HFFc6 (cell line): Measurements from ENCODE around the gene GLB1L2. TPM values are rescaled to one million over a fixed set of nuclear protein-coding genes. Genes with fewer than 3 reads are reported as not detected.

ENCODE experiments used
- DNase-seq: peaks from one replicate; pipeline ENCODE4 v3.0.0-alpha.2; 2018
- H3K27ac Mint-ChIP-seq: 2 replicates; pipeline ENCODE4 v1.8.0; 2020; ENCODE audit warnings: mild to moderate bottlenecking, mixed read lengths
- H3K27me3 Mint-ChIP-seq: 2 replicates; pipeline ENCODE4 v1.8.0; 2021; ENCODE audit warnings: mild to moderate bottlenecking, moderate library complexity, mixed read lengths; ENCODE audit not compliant: insufficient read depth
- H3K36me3 Mint-ChIP-seq: 2 replicates; pipeline ENCODE4 v1.8.0; 2021; ENCODE audit warnings: low read depth, mixed read lengths
- H3K4me1 Mint-ChIP-seq: 2 replicates; pipeline ENCODE4 v1.8.0; 2020; ENCODE audit warnings: low read depth, mixed read lengths
- H3K4me3 Mint-ChIP-seq: 2 replicates; pipeline ENCODE4 v1.8.0; 2020; ENCODE audit warnings: mild to moderate bottlenecking, moderate library complexity, mixed read lengths
- H3K9me3 Mint-ChIP-seq: 2 replicates; pipeline ENCODE4 v1.8.0; 2020; ENCODE audit warnings: mild to moderate bottlenecking, mixed read lengths
- CTCF ChIP-seq: fragments of 200-600 bp; sonication (generic); IDR thresholded peaks from 2 replicates; pipeline ENCODE4 v1.5.0; 2021; ENCODE audit warnings: antibody characterized with exemption, mild to moderate bottlenecking
- total RNA-seq, 6 experiments: library from RNA; stranded (reverse); fragmentation: NEBNext Ultra II Directional; extraction: Animal tissue kit (Norgen Biotek cat#: 25700); gene quantifications; 2 replicates in 1 of 6; 3 replicates in 5 of 6; pipeline ENCODE4 v1.2.3, GENCODE V29; 2021

Gene GLB1L2
- total RNA-seq, 6 experiments from 2014 or later = not detected

- Mint-ChIP-seq H3K9me3 (peaks cover 16% of the 10 kb centered on the region), H3K27me3 (no peaks in the 10 kb centered on the region; the same call in 1 of the 2 replicates)
- no peak for TF ChIP-seq CTCF
These were observed 73.6 kb downstream of the GLB1L2 start for GRCh38 chr11:134405436-134405835.

GRCh38 chr11:134405841-134406240 lies 74.1 kb downstream of the GLB1L2 start:
- H3K27ac Mint-ChIP-seq = no peak overlapping the region
- no peak for TF ChIP-seq CTCF
- H3K36me3 Mint-ChIP-seq = no peaks in the 10 kb centered on the region
- H3K9me3 Mint-ChIP-seq = peaks cover 12% of the 10 kb centered on the region
- H3K4me3 Mint-ChIP-seq = no peak overlapping the region
- DNase-seq = no peak
- H3K4me1 Mint-ChIP-seq = no peaks in the 10 kb centered on the region
- H3K27me3 Mint-ChIP-seq = no peaks in the 10 kb centered on the region; the same call in 1 of the 2 replicates

More at GRCh38 chr11:134405436-134405835, 73.6 kb downstream of the GLB1L2 start:
- Mint-ChIP-seq H3K4me3 (no peak overlapping the region), H3K27ac (no peak overlapping the region), H3K36me3 (no peaks in the 10 kb centered on the region), H3K4me1 (no peaks in the 10 kb centered on the region)
- DNase-seq = no peak

GRCh38 chr11:134406264-134407185 lies 74.7 kb downstream of the GLB1L2 start:
- Mint-ChIP-seq H3K4me3 (no peak overlapping the region), H3K9me3 (peaks cover 7% of the 10 kb centered on the region), H3K27ac (no peak overlapping the region), H3K4me1 (no peaks in the 10 kb centered on the region), H3K36me3 (no peaks in the 10 kb centered on the region), H3K27me3 (no peaks in the 10 kb centered on the region; the same call in 1 of the 2 replicates)
- no peak for TF ChIP-seq CTCF
- no peak for DNase-seq

GRCh38 chr11:134407321-134407828 lies 75.6 kb downstream of the GLB1L2 start:
- H3K27me3 Mint-ChIP-seq = no peaks in the 10 kb centered on the region; the same call in 1 of the 2 replicates
- no peak overlapping the region for H3K27ac Mint-ChIP-seq
- DNase-seq = no peak
- no peak overlapping the region for H3K4me3 Mint-ChIP-seq
- H3K36me3 Mint-ChIP-seq = no peaks in the 10 kb centered on the region
- peaks cover 2% of the 10 kb centered on the region for H3K9me3 Mint-ChIP-seq
- H3K4me1 Mint-ChIP-seq = no peaks in the 10 kb centered on the region
- TF ChIP-seq CTCF = no peak

- H3K9me3 Mint-ChIP-seq = no peaks in the 10 kb centered on the region
- H3K4me1 Mint-ChIP-seq = no peaks in the 10 kb centered on the region
- TF ChIP-seq CTCF = no peak
- no peak overlapping the region for H3K27ac Mint-ChIP-seq
- peaks cover 1% of the 10 kb centered on the region for H3K27me3 Mint-ChIP-seq
- H3K4me3 Mint-ChIP-seq = no peak overlapping the region
- no peaks in the 10 kb centered on the region for H3K36me3 Mint-ChIP-seq
- DNase-seq = no peak
These were observed 76.1 kb downstream of the GLB1L2 start for GRCh38 chr11:134407923-134408322.
